ENCODE results near the gene ANKRD40. TPM values are rescaled to one million over a fixed set of nuclear protein-coding genes. Genes with fewer than 3 reads are reported as not detected.

ANKRD40 gene
- total and polyA plus RNA-seq, 2 donors (not counting 3 experiments of a cell fraction or from before 2014, with no cell fraction given) = 24.5 to 56.0 TPM

DNA sequence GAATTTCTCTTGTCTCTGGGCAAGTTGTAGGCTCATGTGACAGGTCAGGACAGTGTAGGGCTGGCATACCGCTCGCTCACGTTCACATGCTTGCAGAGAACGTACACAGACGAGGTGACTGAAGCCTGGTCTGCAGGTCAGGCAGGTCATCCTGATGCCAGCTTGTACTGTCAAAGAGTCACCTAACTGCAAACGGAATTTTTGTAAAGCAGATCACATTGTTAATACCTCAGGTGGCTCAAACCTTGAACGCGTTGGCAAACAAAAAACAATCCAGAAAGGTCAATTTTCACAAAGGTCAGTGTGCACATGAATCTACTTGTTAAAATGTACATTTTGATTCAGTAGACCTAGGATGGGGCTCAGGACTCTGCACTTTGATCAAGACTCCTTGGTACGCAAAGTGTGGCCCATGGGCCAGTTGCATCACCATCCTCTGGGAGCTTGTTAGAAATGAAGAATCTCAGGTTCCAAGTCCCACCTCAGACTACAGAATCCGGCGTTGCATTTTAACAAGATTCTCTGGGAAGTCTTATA is 28.6 kb downstream of the ANKRD40 start:
- ChIA-PET CTCF (interaction anchor here (0.8 to 7.9 kb wide), 5 partner anchors 10 to 128 kb away, joined by 3 to 105 read pairs (median 3); no protein-coding TSS in a partner anchor), POLR2A (no interaction called here)
- H3K9me3 ChIP-seq (replicated peaks; ENCODE audit: control insufficient read depth, insufficient read depth, low read length) = no peaks in the 10 kb centered on the region
- no peak overlapping the region for H3K4me2 ChIP-seq (ENCODE audit: insufficient read depth, low read length)
- no peak for TF ChIP-seq MYC (IDR thresholded peaks at IDR 0.05; ENCODE audit: low read depth, low read length)
- no peak for TF ChIP-seq MAX (IDR thresholded peaks at IDR 0.05; ENCODE audit: insufficient read depth, insufficient read length)
- TF ChIP-seq EZH2 (IDR thresholded peaks at IDR 0.05; ENCODE audit: borderline replicate concordance, low read depth, low read length, severe bottlenecking) = no peak
- no peak for TF ChIP-seq GATA2 (IDR thresholded peaks at IDR 0.05; ENCODE audit: insufficient read depth, insufficient read length, low read depth, low read length)
- TF ChIP-seq POLR2AphosphoS5 (IDR thresholded peaks at IDR 0.05; ENCODE audit: insufficient read depth, low read depth, low read length) = no peak
- TF ChIP-seq CTCF (IDR thresholded peaks at IDR 0.05; ENCODE audit: extremely low read depth in 1 of 2, insufficient read depth in 1 of 2, low read depth in 1 of 2, low read length in 2 of 2) = no peak
- TF ChIP-seq POLR2A (IDR thresholded peaks at IDR 0.05; ENCODE audit: low read depth, low read length) = no peak
- TF ChIP-seq FOS (IDR thresholded peaks at IDR 0.05; ENCODE audit: borderline replicate concordance, insufficient read depth, low read length) = no peak
- no peak for TF ChIP-seq JUN (IDR thresholded peaks at IDR 0.05; ENCODE audit: borderline replicate concordance, insufficient read depth, insufficient read length, low read depth)
- H4K20me1 ChIP-seq (replicated peaks; ENCODE audit: control insufficient read depth, extremely low read depth, insufficient read depth, low read length) = no peaks in the 10 kb centered on the region
- peaks cover 3% of the 10 kb centered on the region for H3K4me1 ChIP-seq (ENCODE audit: control insufficient read depth, extremely low read depth, insufficient read depth, low read length)
- H3K79me2 ChIP-seq (ENCODE audit: control insufficient read depth, insufficient read depth, low read length) = no peaks in the 10 kb centered on the region
- no peaks in the 10 kb centered on the region for H3K27me3 ChIP-seq (ENCODE audit: control insufficient read depth in 2 of 2, insufficient read depth in 2 of 2, low read length in 2 of 2)
- no peak overlapping the region for H3K27ac ChIP-seq (ENCODE audit: insufficient read depth, low read depth, low read length)
- no peaks in the 10 kb centered on the region for H3K36me3 ChIP-seq (ENCODE audit: control insufficient read depth in 2 of 2, extremely low read depth in 1 of 2, insufficient read depth in 2 of 2, low read length in 2 of 2)
- no TSS peak for BruUV-seq (replicated peaks)
- no peak overlapping the region for H2AFZ ChIP-seq (ENCODE audit: low read depth, low read length)
- no peaks in the 10 kb centered on the region for H3K9me1 ChIP-seq (replicated peaks; ENCODE audit: control insufficient read depth, extremely low read depth, insufficient read depth, low read length)
- H3K9ac ChIP-seq (replicated peaks; ENCODE audit: extremely low read depth, insufficient read depth, low read length) = no peak overlapping the region
- no peak overlapping the region for H3K4me3 ChIP-seq (replicated peaks in 1 of 3; ENCODE audit: insufficient read depth in 1 of 3, low read depth in 1 of 3, low read length in 3 of 3)
- FAIRE-seq = no peak
- no peak for DNase-seq (ENCODE audit: low read depth, low spot score)
- dilution Hi-C loops (cut with MboI; ENCODE audit: extremely low pct_ligation_motif_present, low sequenced_read_pairs) (no loop called here), intact Hi-C loops (cut with micrococcal nuclease) (no loop called here)
